ENCODE measurements around the gene ZSCAN5B.

- no peak for TF ChIP-seq SUZ12 (IDR thresholded peaks at IDR 0.05)
- no peak for TF ChIP-seq SP1 (IDR thresholded peaks at IDR 0.05)
These were observed 23.5 kb downstream of the ZSCAN5B start for GRCh38 chr19:56174086-56174485.
